HG03432 (cell line): ENCODE data around the gene C4orf50.
"Not testable (repeated sequence)": the region's sequence is repeated elsewhere in the genome, so short reads cannot be mapped to it uniquely, and the experiment has no call there.

ENCODE experiments used
- ATAC-seq: cut with Tn5 transposase; IDR thresholded peaks from one replicate; pipeline ENCODE4 v1.9.1; 2021; ENCODE audit warnings: mild to moderate bottlenecking, moderate library complexity; ENCODE audit not compliant: unreplicated experiment

Gene C4orf50

DNA sequence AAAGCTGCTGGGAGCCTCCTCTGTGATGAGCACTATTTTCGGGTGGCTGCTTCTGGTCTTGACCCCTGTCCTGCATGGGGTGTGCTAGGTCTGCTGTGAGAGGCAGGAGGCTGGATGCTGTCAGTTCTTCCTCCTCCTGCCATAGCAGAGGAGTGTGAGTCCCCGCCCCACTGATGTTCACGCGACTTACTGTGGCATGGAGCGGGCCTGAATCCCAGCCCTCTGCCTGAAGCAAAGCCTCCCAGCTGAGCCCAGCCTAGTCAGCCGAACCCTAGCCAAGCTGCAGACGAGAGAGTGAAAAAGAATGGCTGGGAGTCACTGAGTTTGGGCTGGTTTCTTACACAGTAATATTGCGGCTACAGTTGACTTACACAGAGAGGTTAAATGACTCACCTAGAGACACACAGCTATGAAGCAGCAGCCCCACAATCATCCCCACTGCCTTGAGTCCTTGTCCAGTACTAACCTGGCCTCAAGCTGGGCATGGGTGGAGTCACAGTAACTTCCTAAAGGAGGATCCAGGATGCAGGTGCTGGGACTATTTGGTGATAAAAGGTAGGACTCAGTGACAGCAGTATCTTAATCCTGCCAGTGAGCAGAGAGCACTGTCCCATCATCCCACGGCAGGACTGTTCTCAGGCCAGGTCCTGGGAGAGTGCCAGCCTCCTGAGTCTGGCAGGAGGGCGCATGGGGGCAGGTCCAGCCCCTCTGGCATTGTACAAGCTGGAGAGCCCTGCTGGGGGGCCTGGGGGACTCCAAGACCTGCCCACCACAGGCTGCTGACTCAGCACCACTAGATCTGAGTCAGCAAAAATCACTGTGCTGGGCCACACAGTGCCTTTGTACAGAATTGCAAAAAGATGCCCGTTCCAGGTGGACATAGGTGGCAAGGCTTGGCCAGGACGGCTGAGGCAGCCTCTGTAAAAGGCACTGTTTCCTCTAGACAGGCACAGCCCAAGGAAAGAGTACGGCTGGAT lies 65.0 kb downstream of the C4orf50 start:
- ATAC-seq, result no peak

DNA sequence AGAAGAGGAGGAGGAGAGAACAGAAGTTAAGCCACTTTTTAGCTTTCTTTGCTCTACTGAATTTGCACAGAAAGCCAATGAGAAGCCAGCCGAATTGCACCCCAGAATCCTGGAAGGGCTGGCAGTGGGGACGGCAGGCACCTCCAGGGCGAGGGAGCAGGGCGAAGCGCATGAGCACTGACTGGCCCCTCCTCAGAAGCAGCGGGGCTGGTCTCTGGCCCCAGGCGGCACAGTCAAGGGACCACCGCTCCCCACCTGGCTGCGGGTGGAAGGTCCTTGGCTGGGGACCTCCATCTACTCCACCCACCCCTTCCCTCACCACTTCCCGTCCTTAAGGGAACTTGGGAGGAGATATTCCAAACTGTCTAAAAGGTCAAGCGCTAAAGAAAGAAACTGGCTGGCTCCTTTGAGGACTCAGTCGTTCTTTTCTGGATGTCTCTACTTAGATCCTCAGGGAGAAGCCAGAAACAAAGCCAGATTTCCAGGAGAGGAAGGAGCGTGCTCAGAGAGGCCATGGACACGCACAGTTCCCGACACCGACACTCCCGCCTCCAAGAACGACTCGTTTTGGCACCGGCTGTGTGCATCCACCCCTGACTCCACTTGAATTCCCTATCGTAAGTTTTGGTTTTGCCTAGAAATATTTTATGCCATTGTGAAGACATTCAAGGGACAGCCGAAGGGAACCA lies 65.8 kb downstream of the C4orf50 start:
- no peak for ATAC-seq

DNA sequence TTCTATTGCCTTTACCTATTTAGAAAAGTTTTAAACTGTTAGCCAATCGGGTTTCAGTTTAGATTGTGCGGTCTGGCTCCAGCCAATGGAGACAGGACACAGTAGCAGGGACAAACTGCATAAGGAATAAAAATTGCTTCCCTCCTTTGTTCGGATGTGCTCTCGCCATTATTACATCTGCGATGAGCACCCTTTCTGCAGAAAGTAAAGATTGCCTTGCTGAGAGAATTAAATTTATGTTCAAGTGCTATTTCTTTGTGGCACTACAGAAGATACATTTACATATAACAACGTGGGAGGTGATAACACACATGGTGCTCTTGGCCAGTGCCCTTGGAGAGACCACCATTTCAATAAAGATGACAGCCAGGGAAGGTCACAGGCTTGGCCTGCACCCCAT lies 71.6 kb downstream of the C4orf50 start:
- not testable (repeated sequence) for ATAC-seq

DNA sequence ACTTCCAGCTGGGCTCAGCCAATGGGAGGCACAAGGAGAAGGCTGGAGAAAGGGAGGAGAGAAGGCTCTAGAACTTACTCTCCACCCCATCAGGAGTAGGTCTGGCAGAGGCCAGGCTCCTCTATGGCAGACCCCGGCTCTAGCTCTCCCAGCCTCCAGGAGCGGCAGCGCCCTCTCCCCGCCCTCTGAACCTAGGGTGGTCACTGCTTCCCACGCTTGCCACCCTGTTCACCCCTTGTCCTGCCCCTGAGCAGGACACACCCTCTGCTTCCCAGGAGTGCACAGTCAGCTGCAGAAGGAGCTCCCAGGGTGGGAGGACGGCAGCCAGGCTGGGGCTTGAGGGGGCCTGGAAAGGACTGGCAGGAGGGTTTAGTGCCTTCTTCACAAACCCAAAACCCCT lies 72.3 kb downstream of the C4orf50 start:
- ATAC-seq, result no peak

DNA sequence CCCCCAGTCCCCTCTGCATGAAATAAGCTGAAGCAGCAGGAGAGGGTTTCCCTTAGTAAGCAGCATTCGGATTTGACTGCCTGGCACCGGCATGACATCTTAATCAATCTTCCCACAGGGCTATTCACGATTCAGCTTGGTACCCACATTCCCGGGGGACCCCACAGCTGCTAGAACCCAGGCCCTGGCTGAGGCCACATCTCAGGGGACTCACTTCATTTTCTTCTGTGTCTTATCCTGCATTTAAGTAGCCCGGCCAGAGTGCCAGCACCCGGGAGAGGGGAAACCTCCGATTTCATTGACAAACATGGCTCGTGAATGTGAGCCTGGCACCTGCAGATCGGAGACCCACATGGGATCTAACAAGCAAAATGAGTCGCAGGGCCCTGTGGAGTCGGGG lies 73.1 kb downstream of the C4orf50 start:
- no peak for ATAC-seq

DNA sequence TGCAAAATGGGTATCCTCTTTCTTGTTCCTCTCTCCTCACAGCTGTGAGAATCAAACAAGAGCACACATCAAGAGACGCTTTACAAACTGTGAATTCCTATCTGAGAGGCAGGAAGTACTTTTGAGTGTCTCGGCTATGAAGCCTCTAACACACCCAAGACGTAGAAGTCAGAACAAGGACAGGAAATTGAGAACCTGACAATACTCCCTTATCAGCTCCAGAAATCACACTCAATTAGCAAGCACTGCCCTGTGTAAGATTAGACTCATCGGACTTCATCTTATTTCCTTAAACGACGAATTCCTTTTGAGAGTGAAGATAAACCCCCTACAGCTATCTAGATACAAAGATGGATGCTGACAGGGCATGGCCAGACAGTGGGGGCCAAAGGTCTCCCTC lies 74.7 kb downstream of the C4orf50 start:
- ATAC-seq, result no peak

DNA sequence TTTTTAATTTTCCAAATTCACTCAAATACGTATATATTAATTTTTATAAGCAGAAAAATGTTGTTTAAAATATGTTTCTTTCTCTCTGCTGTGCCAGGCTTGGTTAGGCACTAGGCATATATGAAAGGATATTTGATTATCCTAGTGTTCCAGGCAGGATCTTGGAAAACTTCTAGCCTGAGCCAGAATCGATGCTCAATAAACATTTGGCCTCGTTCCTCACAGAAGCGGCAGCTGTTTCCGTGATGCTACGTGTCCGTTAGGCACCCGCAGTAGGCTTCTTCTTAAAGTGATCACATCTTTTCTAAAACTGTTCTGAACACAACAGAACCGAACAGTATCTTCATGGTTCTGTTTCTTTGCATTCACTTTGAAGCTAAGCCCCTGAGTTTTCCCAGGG lies 75.3 kb downstream of the C4orf50 start:
- no peak for ATAC-seq

DNA sequence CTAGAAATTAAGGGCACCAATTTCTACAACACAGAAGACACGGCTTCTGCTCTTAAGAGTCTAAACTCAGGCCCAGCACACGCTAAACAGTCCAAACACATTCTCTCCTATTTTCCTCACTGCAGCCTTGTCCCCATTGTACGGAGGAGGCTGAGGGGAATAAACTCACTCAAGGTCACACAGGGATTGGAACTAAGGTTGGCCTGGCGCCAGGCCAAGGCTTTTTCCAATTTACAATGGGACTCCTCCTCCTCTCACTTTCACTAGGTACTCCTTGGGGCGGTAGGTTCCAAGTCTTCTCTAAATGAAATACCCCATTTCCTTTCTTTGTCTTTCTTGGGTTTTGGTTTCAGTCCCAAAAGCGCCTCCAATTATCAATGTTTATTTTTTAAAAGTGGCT lies 76.6 kb downstream of the C4orf50 start:
- no peak for ATAC-seq

DNA sequence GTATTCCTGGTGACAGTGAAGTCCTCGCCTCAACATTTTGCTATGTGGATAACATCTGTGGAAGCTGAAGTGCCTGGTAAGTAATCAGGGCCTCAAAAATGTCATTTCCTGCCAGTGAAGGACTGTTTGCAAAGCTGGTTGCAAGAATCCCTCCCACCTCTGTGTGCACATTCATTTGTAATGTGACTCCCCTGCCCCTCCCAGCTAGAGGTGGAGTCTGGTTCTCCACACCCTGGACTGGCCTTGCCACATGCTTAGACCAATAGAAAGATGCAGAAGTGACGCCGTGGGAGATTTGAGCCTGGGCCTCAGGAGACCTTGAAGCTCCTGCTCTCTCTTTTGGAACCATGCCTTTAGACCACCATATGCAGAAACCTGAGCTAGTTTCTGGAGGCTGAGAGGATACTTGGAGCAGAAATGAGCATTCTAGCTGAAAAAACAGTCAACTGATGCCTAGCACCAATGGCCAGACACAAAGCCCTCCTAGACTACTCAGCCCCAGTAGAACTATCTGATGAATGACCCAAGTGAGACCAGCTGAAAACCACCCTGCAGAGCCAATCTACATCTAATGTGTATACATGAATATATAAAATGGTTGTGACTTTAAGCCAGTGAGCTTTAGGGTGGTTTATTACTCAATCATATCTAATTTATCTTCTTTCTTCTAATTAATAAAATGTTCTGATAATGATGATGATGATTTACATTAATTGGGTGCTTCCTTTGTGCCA lies 77.6 kb downstream of the C4orf50 start:
- ATAC-seq, result no peak

DNA sequence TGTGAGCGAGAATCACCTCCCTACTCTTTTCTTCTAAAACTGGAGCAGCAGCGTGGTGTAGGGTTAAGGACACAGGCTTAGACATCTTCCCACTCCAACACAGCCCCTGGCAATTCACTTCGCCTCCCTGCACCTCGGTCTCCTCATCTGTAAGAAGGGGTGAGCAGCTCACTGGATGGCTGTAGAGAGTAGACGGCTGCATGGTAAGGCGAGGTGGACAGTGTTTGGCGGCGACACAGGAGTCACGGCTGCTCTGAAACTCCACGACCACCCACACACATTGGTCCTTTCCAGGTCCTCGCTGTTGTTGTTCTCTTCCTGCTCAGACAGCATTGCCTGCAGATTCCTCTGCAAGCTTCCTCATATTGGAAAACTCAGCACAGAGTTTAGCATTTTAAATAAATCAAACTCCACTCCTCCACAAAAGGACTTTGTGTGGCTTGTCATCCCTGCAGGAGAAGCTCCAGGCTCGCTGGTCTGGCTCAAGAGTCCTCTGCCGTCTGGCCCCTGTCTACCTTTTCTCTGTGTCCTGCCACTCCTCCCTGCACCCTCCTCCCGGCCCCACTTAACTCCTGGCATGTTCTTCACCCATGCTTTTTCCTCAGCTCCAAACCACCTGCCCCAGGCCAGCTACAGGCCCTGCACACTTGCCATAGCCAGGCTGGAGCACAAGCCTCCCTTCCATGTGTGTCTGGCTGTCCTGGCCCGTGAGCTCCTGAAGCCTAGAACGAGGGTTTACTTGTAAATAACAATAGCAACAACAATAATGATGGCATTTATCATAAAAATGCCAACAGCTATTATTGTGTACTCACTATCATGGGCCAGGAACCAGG lies 84.0 kb downstream of the C4orf50 start:
- ATAC-seq, result no peak

DNA sequence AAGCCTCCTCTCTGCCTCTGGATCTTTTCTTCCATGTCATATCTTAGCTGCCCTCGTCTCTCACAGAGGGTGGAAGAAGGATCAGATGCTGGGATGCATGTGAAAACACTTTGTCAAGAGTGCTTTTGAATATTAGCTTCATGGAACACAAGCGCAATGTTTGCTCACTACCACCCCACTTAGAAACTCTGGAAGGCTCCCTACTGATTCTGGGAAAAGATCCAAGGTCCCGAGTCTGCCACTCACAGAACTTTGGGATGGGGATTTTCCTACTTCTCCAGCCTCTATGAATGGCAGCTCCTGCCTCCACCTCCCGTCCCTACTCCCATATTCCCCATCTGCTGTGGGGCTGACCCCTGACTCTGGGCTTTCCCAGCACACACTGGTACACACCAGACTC lies 85.1 kb downstream of the C4orf50 start:
- no peak for ATAC-seq

DNA sequence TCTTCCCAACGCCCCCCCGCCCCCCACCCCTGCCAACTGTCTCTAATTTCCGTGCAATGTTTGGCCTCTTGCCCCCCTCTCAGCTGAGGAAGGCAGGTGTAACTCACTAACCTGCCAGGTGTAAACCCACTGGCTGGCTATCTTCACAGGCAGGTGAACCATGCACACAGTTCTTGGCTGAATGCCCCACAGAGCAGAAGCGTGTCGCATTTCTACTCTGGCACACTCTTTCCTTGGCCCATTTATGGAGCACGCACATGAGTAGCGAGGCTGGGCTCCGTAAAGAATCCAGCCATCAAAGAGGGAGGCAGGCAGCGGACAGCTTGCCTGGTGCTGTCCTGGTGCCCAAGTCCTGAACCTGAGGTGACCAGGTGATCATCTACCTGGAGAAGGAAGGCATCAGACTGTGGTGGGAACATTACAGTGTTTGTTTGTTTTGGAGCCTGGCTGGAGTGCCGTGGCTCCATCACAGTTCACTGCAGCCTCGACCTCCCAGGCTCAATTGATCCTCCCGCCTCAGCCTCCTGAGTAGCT lies 86.1 kb downstream of the C4orf50 start:
- ATAC-seq, result no peak

DNA sequence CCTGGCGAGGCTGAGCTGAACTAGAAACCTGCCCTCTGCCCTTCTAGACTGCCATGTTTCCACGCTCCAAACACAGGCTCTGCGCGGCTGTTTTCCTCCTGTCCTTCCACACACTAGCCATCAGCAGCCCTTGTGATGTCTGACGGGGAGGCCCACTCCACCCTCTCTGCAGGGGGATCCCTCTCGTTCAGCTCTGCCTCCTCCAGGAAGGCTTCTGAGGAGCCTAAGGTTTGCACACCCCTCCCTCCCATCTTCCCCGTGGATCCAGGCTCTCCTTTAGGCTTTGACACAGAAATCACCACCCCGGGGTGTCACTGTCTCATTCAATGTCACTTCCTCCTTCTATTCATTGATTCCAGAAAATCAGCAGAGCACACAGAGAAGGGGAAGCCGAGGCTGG lies 86.7 kb downstream of the C4orf50 start:
- ATAC-seq, result no peak

DNA sequence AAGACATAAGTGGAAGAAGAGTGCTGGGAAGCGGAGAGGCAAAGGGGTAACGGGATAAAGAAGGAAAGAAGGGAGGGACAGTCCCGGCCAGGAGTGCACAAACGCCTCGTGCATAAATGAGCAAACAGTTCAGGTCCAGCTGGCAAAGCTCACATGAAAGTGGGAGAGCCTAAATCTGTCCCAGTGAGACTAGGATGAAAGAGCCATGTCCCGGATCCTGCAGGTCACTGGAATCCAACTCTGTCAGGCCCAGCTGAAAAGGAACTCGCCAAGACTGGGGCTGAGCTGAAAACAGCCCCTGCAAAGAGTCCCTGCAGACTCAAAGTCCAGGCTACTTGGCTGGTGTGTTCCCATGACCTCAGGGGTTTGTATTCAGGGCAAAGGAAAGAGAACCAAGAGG lies 87.4 kb downstream of the C4orf50 start:
- no peak for ATAC-seq

DNA sequence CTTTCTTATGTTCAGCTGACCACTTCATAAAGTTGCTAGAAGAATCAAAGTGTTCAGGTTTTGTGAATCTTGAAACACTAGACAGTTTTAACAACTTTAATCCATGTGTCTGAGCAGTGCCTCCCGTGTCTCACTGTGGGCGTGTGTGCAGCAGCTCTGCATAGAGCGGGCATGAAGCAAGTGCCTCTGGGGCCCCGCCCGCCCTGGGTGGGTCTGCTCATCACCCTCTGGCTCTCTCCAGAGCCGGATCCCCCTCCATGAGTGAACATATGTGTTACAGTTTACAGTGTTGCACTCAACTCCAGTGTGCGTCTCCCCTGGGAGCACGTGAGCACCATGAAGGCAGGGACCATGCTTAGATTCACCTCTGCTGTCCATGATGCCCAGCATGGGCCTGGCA lies 87.8 kb downstream of the C4orf50 start:
- no peak for ATAC-seq

DNA sequence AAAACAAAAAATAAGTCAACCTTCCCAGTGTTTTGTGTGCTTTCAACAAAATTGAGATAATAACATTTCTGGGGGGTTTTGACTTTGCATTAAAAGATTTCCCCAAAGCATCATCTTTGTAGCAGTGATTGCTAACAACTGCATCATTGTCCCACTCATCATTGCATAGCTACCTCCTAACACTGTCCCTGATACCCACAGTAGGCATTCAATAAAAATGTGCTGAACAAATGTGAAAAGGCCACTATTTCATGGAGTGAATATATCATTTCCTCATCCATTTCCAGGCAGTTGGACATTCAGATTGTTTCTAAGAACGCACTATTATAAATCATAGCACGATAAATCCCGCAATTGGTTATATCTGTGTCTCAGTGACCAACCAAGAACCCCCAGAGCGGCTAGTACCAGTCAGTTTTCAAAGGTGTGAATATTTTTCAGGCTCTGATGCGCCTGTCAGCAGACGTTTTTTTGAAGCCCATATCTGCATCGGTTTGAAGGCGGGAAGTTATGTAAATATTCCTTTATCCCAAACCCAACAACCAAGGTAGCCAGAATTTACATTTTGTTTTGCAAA lies 89.3 kb downstream of the C4orf50 start:
- no peak for ATAC-seq

DNA sequence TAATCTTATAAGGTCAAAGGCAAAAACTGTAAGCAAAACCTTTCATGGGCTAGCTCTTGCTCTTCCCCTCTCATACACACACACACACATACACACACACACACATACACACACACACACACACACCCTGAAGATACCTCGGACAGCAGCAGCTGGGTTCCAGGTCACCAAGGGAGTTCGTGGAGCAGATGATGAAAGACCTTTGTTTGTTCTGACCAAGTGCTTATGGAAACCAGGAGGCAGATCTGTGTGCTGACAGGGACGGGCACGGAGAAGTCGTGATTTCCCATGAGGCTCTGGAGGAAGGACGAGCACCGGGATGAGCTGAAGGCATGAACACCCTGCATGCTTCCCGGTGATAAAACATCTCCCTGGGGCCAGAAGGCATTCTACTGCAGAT lies 90.0 kb downstream of the C4orf50 start:
- no peak for ATAC-seq

DNA sequence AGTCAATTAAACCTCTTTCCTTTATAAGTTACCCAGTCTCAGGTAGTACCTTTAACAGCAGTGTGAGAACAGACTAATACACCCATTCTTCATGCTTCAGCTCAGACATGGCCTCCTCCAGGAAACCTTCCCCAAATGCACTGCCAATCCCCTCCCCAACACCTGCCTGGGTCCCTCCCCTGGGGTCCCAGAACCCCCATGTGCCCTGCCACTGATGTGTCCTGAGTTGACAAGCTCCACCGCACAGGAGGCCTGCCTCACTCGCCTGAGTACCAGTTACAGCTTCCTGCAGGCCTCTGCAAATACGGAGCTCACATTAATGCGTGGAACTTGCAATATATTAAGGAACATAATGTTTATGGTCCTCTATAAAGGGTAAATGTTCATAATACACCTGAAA lies 90.5 kb downstream of the C4orf50 start:
- ATAC-seq, result no peak

DNA sequence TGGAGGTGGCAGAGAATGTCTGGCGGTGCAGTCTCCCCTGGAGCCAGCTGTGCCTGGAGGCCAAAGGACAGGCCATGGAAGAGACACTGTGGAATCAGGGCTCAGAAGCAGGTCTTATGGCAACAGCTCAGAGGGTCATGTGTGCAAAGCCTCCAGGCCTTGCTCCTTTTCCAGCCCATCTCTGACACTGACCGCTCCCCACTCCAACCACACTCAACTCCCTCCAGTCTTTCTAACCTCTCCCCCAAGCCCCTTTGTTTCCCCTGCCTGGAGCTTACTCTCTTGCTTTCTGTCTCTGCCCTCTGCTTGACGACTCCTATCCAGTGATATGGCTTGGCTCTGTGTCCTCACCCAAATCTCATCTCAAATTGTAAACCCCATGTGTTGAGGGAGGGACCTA lies 91.1 kb downstream of the C4orf50 start:
- no peak for ATAC-seq

DNA sequence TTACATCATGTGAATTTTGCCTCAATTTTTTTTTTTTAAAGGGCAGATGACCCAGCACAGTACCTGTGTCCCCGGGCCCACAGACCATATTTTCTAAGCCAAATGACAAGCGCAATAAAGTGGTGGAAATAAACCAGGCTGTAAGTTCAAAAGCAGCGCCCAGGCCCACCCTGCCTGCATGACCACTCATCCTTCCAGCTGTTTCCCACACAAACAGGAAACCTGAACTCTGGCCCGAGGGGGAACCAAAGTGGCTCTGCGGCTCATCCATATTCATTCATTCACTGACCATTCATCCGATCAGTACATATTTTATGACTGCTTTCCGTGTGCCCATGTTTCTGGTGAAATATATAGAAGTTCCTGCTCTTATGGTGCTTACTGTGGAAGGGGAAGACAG lies 91.6 kb downstream of the C4orf50 start:
- no peak for ATAC-seq
